ENCODE data around the gene MZT2A.

- TF ChIP-seq EZH2 (IDR thresholded peaks at IDR 0.05), result no peak
- TF ChIP-seq CTCF (IDR thresholded peaks at IDR 0.05), result no peak
- TF ChIP-seq EZH2phosphoT487 (IDR thresholded peaks at IDR 0.05), result no peak
These were observed 25.1 kb upstream of the MZT2A start for GRCh38 chr2:131517106-131517831.
